GM21360 (cell line): Measurements from ENCODE around the gene ABAT.
"Not testable (repeated sequence)": the region's sequence is repeated elsewhere in the genome, so short reads cannot be mapped to it uniquely, and the experiment has no call there.

Source experiments
- ATAC-seq: cut with Tn5 transposase; IDR thresholded peaks from one replicate; pipeline ENCODE4 v1.9.1; 2021; ENCODE audit warnings: mild to moderate bottlenecking, moderate library complexity; ENCODE audit not compliant: unreplicated experiment

The ABAT gene

DNA sequence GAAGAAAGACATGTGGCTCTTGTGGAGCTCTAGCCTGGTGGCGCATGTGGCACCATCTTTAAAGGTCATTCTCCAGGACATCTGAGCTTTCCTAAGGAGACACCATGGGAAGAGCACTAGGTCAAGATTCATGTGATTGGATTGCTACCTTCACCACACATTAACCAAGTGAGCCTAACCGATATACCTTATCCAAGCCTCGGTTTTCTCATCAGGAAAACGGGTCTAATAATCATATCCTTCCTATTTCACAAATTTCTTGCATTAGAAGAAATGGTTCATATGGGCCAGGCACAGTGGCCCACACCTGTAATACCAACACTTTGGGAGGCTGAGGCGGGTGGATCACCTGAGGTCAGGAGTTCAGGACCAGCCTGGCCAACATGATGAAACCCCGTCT lies 64.7 kb downstream of the ABAT start:
- no peak for ATAC-seq

DNA sequence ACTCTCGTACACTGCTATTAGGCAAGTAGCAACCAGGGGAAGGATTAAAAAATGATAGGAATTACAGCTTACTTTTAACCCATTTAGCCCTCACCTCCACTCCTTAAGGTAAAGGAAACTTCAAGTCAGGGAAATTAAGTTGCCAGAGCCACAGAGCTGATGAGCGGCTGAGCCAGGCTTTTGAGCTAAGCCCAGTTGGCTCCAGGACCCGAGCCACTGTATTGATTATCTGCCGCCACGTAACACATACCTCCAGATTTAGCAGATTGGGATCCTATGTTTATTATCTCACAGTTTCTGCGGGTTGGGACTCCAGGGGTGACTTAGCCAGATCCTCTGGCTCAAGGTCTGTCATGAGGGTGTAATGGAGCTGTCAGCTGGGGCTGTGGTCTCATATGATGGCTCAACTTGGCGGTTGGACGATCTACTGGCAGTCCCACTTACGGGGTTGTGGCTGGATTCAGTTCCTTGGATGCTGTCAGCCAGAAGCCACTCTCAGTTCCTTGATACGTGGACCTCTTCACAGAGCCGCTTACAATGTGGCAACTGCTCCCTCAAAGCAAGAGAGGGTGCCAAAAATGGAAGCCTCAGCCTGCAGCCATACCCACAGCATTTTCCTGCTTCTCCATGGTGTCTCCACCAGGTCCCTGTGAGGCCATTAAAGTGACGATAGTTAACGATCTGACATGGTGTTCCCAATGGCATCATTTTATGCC lies 65.7 kb downstream of the ABAT start:
- no peak for ATAC-seq

DNA sequence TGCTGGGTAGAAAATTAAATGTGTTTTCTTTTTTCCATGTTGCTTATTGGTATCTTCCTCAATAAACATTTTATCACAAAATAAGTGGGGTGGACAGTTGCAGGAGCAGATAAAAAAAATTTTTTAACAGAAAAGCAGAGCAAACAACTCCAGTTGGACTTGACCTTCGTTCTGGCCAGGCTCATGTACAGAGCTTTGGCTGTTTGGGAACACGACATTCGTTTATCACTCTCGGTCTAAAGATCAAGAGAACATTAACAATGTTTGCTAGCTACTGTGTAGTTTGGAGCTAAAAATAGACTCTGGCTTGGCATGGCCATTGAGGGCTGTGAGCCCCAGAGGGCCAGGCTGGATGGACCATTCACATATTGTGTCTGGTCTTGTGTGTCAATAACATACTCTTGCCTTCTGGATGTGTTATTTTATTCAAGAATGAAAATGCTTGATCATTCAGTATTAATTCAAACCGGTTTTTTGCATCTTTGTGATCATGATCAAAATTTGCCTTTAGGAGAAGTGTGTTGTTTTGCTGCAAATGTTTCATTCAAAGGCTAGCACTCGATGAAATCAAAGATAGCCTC lies 66.4 kb downstream of the ABAT start:
- no peak for ATAC-seq

DNA sequence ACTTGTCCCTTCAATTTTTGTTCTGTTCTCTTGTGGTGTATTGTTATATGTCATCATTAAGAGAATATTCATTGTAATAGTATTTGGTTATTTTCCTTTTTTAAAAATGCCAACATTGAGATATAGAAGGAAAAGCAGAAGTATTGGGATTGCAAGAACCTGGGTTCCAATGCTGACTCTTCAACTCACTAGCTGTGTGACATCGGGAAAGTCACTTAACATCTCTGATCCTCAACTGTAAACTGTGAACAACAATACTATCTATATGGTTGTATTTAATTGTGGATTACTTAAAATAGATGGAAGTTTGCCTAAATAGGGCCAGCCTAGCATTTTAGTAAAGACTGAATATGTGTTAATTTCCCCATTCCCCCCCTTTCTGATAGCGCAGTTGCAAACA lies 67.2 kb downstream of the ABAT start:
- ATAC-seq = no peak

DNA sequence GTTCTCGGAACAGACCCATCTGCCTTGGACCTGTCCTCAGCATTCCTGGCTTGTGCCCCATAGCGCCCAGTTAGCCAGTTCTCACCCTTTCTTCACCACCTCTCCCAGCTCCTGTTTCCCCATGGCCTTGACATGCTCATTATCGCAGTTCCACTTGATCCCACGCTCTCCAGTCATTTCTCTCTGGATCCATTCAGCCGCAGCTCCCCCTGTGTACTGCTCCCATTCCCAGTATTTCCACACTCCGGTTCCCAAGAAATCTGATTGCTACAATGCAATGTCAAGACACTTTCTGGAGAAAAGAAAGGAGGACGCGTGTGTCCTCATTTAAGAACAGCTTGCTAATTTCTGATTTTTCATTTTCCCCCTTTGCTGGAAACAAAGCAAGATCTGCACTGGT lies 67.7 kb downstream of the ABAT start:
- no peak for ATAC-seq

DNA sequence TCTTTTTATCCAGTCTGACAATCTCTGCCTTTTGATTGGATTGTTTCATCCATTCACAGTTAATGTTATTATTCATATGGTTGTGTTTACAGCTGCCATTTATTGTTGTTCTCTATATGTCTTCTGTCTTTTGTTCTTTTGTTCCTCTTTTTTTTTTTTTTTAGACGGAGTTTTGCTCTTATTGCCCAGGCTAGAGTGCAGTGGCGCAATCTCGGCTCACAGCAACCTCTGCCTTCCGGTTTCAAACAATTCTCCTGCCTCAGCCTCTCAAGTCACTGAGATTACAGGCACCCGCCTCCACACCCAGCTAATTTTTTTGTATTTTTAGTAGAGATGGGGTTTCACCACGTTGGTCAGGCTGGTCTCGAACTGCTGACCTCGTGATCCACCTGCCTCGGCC lies 74.5 kb downstream of the ABAT start:
- ATAC-seq = not testable (repeated sequence)

DNA sequence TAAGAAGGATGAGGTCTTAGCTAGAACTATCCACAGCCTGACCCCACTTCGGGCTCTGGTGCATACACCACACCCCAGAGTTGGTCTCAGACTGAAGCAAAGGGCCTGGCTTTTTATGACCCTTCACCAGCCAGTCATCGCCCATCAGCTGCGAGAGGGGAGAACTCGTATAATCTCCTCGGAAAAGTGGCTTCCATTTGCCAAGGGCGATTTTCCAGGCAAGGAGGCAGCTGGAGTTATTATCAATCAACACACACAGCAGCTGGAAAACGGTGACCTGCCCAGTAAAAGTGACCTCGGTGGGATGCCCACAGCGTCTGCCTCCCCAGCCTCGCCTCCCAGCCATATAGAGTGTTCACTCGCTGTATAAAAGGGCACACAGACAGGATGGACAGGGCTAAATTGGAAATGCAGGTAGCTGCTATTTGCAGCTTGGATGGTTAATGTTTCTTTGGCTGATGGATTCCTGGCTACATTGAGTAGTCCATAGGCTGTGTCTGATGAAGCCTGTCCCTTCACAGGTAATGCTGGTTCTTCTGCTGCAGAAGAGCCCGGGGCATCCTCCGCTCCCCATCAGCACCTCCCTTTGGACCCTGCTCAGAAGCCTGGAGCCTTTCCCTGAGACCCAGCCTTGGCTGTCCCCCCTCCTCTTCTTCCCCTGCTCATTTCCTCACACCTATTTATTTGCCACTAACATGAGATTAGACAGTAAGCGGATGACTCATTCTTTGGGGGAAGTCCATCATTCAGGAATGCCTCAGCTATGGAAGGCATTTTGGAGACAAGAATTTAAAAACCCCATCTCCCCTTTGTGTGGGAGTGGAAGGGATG lies 77.3 kb downstream of the ABAT start:
- no peak for ATAC-seq

DNA sequence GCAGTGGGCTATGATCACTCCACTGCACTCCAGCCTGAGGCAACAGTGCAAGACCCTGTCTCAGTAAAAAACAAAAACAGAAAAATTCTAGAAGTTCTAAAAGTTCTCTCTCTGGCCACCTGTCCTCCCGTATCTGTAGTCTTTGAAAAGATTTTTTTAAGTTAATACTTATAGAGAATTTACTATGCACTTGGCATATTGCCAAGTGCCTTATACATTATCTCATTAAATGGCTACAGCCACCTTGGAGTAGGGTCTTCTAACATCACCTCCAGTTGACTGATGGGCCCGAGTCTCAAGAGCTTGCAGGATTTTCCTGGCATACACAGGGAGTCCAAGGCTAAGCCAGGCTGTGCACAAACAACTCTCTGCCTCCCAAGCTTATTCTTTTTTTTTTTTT lies 78.3 kb downstream of the ABAT start:
- ATAC-seq = no peak

DNA sequence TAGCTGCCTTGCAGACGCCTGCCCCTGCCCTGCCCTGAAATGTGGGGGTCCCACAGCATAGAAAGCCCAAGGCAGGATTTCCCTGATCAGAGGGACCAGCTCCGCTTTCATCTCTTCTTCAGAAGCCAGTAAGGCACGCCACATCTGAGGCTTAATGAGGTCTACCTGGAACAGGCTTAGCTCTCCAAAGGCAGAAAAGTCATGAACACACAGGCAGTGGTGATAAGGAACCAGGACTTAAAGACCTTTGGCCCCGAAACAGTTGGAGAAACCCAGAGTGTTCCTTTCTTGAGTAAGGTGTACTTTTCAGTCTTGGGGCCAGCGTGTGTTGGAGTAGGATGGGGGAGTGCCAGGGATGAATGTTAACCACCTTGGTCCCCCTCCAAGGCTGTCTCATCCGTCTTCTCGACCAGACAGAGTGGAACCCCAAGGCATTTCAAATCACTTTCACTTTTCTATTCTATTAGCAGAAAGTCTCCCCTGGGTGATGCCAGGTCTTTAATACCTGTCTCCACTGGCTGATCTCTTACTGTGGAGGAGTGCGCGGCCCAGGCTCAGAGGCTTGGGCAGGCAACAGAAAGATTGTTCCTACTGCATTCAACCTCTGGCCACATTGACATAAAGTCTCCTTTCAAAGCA lies 79.1 kb downstream of the ABAT start:
- ATAC-seq = no peak

DNA sequence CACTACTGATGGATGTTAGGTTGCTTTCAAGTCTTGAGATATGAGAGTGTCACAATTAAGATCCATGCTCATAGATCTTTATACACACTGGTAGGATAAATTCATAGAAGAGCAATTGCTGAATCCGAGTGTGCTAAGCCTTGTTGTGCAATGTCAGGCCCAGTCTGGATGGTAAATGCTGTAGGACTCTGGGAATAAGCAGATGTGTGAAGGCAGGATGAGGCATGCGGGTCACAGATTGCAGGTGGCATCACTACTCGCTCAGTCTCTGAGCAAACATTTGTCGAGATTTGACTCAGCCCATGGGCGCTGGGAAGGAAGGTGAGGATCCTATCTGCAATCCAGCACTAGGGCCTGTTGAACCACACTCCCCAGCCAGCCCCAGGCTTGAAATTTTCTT lies 82.3 kb downstream of the ABAT start:
- no peak for ATAC-seq

DNA sequence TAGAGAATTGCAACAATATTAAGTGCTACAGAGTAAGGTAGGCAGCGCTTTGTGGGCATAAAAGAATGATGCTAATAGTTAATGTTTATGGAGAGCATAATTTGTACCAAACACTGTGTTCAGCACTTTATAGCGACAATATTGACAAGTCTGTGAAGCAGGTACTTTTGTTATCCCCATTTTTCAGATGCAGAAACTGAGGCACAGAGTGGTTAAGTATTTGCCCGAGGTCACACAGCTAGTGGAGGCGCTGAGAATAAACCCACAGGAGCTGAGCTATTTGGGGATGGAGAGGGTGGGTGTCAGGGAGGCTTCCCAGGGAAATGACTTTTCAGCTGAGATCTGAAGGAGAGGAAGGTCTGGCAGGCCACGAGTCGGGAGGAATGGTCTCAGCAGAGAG lies 83.6 kb downstream of the ABAT start:
- ATAC-seq = no peak

DNA sequence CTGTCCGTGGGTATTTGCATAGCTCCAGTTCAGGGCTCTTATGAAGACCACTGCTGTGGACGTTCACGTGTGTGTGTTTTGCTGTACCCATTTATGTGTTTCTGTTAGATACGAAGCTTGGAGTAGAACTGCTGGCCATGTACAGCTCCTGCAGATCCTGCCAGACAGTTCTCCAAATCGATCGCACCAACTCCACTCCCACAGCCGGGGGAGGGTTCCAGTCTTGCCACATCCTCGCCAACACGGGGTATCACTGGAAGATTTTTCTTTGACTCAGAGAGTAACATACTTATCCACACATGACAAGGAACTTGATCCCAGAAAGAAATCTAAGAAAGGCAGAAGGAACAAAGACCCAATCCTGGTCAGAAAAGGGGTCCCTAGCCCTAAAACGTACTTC lies 85.6 kb downstream of the ABAT start:
- no peak for ATAC-seq

DNA sequence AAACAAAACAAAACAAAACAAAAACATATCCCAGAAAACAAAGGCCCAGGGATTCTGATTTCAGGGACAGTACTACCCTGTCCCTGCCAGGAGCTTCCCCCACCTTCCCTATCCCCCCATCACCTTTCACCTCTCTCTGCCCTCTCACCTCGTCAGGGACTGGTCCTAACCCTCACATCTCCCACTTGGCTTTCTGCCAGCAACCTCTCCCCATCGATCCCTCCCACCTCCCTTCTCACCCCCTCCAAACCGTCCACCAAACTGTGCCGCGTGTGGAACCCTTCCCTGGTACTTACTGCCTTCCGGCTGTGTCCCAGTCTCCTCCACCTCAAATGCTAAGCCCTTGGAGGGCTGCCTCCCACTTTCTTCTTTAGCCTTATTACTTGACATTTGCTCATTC lies 86.7 kb downstream of the ABAT start:
- no peak for ATAC-seq

DNA sequence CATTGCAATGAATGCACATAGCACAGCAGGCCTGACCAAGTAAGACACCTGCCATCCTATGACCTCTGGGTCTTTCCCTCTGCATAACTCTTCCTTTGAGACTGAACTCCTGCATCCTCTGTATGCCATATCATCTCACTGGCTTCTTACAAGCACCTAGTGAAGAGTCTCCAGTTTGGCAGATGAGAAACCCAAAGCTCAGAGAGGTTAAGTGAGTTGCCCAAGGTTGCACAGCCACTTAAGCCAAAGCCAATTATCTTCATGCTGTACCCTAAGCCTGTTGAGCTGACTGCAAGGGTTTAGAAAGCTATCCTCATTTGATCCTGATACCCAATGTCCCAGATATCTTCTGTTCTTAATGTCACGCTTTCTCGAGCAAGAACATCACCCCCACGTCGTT lies 87.8 kb downstream of the ABAT start:
- no peak for ATAC-seq

DNA sequence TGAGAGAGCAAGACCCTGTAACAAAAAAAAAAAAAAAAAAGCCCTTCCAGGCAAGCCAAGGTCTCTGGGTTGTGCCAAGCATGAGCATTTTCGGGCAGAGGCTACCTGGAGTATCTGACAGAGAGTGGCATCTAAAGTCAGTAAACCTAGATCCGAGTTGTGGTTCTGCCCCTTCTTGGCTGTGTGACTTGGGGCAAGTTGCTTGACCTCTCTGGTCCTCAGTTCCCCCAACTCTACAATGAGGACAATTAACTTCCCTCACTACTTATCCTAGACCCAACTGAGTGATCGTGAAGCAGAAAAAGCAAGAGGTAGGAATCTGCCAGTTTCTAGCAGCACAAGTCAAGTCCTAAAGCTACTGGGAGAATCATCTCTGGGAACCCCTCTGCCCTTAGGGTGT lies 88.7 kb downstream of the ABAT start:
- no peak for ATAC-seq

DNA sequence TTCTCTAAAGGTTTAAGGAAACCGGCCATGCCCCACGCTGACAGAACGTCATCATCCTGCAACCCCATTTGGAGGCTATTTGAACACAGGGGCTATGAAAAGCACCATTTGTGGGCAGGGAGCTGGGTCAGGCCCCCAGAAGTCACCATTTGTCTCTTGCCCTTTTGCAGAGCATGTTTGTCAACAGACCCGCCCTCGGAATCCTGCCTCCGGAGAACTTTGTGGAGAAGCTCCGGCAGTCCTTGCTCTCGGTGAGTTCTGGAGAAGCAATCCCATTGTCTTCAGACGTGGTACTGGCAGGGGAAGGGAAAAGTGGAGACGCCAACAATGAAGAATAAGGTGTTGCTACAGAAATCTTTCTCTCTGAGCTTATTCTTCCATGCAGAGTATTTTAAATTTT lies 89.5 kb downstream of the ABAT start:
- no peak for ATAC-seq

DNA sequence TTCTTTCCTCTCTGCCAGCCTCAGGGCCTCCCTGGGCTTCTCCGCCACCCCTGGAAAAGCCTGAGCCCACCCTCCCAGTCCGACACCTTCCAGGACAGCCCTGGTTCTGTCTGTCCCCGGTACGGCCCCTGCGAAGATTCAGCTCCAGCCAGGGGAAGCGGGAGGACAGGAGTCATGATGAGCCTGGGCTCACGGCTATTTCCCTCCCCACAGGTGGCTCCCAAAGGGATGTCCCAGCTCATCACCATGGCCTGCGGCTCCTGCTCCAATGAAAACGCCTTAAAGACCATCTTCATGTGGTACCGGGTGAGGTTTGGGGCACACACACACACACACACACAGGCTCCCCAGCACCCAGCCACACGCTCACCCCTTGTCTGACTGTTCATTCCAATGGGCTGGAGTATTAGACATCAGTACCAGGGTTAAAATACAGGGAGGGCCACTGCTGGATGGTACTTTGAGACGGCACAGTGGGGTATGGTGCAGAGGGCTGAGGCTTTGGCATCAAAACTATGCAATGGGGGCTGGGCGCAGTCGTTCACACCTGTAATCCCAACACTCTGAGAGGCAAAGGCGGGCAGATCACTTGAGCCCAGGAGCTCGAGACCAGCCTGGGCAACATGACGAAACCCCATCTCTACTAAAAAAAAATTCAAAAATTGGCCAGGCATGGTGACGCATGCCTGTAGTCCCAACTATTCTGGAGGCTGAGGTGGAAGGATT lies 90.3 kb downstream of the ABAT start:
- ATAC-seq = no peak

DNA sequence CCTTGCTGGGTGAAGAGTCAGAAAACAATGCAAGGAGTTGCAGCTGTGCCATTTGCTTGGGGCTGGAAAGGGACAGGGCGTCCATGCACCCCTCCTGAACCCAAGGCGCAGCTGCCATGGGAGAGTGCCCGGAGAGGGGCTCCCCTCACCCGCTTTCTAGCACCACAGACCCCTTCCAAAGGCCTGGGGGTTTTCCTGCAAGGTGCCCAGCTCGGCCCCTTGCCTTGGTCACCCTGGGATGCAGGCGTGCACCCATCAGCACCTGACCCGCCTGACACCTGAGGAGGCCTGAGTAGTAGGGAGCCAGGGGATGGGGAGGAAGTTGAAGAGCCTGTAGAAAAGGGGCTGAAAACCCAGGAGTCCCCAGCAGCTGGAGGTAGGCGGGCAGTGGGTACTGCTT lies 92.8 kb downstream of the ABAT start:
- no peak for ATAC-seq

DNA sequence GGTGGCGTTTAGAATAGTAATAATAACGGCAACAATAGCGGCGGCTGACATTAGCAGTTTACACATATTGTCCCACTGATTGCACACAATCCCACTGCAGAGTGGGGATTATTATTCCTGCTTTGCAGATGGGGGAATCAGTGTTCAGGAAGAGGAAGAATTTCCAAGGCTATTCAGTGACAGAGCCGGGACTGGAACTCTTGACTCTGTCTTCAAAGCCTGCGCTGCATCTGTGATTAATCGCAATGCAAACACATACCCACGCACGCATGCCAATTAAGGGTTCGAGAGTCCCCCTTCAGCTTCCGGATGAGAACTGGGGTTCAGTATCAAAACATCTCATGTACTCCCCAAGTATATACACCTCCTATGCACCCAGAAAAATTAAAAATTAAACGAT lies 93.9 kb downstream of the ABAT start:
- ATAC-seq = no peak

DNA sequence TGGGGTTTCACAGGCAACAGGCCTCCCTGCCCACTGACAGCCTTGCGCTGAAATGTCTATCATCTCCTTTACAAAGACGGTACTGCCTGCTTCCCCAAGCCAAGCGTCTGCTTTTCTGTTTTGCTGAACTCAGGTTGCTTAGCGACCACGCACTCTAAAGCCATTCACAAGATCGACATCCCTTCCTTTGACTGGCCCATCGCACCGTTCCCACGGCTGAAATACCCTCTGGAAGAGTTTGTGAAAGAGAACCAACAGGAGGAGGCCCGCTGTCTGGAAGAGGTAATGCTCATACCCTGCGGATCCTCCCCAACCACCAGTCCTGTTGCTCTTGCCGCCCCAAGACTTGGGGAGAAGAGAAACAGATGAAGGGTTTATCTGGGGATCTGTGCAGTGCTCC lies 94.3 kb downstream of the ABAT start:
- ATAC-seq = no peak

DNA sequence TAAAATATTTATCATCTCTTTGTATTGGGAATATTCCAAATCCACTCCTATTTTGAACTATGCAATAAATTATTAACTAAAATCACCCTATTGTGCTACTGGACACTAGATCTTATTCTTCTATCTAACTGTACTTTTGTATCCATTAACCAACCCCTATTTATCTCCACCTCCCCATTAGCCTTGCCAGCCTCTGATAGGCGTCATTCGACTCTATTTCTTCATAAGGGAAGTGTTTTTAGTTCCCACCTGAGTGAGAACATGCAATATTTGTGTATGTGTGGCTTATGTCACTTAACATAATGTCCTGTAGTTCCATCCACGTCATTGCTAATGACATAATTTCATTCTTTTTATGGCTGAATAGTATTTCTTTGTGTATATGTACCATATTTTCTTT lies 99.1 kb downstream of the ABAT start:
- no peak for ATAC-seq
